Stimulated activated CD8-positive, alpha-beta memory T cell treated with anti-CD3 and anti-CD28 coated beads, Interleukin-4, amount 100 ng/mL, for 24 hours (primary cell): ENCODE data around the gene ABCC1.
"Not testable (repeated sequence)": the region's sequence is repeated elsewhere in the genome, so short reads cannot be mapped to it uniquely, and the experiment has no call there.

Source experiments
- DNase-seq: peaks from one replicate; pipeline ENCODE4 v3.0.0-alpha.2; 2020; ENCODE audit warnings: low read depth

The ABCC1 gene

DNA sequence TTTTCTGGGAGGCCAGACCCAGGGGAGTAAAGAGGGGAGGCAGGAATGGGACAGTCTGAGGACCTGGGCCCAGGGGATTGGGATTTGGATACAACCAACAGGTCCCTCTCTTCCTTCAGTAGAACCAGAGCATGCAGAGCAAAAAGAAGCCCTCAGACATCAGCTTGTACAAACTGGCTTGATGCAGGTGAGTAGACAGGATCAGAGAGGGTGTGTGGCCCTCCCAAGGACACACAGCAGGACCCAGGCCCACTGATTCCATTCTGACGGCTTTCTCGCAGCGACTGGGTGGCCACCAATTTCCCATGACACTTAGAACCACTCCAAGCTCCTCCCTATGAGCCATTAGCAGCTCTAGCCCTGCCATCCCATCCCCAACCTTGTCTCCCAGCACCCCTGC is 210.2 kb downstream of the ABCC1 start:
- no peak for DNase-seq

DNA sequence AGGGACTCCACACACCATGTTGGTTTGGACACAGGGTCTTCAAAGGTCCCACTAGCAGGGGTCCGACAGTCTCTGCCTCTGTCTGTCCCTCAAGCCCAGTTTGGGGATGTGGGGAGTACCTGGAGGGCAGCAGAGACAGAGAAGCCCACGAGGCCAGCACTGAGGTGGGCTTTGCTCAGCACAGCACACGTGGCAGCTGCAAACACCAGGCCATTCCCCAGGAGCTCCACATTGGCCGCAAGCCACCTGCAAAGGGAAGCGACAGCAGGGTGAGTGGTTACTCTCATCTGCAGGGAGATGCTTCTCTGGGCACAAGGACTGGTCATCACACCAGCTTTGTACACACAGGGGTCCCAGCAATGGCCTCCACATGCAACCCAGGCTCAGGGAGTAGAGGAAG is 211.9 kb downstream of the ABCC1 start:
- DNase-seq = no peak

- DNase-seq = not testable (repeated sequence)
Observed at GRCh38 chr16:16161840-16162239, 212.4 kb downstream of the ABCC1 start.

DNA sequence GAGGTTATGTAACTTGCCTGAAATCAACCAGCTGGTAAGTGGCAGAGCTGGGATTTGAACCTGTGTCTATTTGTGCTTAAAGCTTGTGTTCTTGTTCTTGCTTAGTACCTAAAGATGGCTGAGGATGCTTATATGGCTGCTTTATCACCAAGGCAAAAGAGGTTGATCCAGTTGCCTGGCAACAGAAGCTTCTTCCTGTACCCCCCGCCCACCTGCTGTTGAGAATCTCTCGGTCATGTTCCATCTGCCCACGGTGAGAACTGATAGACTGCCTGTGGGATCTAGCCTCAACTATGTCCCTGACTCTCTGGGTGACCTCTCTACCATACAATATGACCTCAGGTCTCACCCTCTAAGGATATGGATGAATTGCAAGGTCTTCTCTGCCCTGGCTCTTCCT is 213.2 kb downstream of the ABCC1 start:
- DNase-seq = no peak

DNA sequence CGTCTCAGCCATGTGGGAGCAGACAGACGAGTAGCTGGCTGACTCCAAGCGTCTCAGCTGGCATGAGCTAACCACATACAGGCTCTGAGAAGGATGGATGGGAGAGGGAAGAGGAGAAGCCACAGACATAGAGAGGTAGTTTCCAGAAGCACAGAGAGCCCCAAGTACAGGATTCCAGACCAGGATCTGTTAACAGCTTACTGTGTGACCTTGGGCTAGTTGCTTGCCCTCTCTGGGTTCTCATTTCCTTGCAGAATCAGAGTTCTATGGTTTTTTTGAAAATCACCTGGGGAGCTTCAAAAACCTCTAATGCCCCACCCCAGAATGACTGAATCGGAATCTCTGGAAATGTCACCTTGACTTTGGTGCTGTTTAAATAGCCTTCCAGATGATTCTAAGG is 213.7 kb downstream of the ABCC1 start:
- DNase-seq = no peak

GRCh38 chr16:16163571-16163970 is 214.2 kb downstream of the ABCC1 start:
- DNase-seq = no peak

- no peak for DNase-seq
Observed at GRCh38 chr16:16164243-16164642, 214.8 kb downstream of the ABCC1 start.

DNA sequence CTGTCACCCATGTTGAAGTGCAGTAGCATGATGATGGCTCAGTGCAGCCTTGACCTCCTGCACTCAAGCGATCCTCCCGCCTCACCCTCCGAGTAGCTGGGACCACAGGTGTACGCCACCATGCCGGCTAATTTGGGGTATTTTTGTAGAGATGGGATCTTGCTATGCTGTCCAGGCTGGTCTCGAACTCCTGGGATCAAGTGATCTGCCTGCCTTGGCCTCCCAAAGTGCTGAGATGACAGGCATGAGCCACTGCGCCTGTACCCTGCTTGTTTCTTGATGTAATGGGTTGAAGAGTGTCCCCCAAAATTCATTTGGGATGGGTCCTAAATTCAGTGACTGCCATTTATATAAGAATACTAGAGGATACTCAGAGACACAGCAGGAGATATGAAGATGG is 216.7 kb downstream of the ABCC1 start:
- DNase-seq = no peak

DNA sequence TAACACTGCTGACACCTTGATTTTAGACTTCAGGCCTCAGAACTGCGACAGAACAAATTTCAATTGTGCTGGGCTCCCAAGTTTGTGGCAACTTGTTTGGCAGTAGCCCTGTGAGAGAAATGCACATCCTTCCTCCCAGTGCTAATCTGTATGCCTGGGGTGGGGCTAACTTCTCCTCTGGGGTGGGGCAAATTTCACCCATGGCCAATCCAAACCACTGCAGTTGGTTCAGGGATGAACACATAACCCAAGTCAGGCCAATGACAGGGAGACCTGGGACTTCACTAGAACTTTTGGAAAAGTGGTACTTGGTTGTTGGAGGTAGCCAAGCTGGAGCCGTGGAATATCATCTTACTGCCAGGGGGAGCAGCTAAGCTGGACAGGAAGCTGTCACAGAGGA is 217.5 kb downstream of the ABCC1 start:
- no peak for DNase-seq

- no peak for DNase-seq
Observed at GRCh38 chr16:16167927-16168326, 218.5 kb downstream of the ABCC1 start.

DNA sequence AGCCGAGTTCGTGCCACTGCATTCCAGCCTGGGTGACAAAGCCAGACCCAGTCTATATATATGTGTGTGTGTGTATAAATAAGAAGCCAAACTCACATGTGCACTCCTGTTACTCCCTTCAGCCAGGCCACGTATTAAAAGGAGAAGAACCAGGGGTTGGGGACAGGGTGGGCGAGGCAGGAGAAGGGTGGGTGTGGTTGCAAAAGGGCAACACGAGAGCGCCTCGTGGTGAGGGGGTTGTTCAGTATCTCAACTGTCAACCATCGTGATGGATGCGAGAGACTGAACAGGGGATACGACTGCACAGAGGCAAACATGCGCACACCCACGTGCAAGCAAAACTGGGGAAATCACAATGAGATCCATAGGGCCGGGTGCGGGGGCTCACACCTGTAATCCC is 219.0 kb downstream of the ABCC1 start:
- no peak for DNase-seq

GRCh38 chr16:16169615-16170014 is 220.2 kb downstream of the ABCC1 start:
- DNase-seq = no peak

- no peak for DNase-seq
Observed at GRCh38 chr16:16171332-16171919, 222.0 kb downstream of the ABCC1 start.

GRCh38 chr16:16172991-16173390 is 223.6 kb downstream of the ABCC1 start:
- no peak for DNase-seq

GRCh38 chr16:16175296-16175695 is 225.9 kb downstream of the ABCC1 start:
- no peak for DNase-seq

- no peak for DNase-seq
Observed at GRCh38 chr16:16176328-16176727, 226.9 kb downstream of the ABCC1 start.

- no peak for DNase-seq
Observed at GRCh38 chr16:16178455-16179162, 229.2 kb downstream of the ABCC1 start.

DNA sequence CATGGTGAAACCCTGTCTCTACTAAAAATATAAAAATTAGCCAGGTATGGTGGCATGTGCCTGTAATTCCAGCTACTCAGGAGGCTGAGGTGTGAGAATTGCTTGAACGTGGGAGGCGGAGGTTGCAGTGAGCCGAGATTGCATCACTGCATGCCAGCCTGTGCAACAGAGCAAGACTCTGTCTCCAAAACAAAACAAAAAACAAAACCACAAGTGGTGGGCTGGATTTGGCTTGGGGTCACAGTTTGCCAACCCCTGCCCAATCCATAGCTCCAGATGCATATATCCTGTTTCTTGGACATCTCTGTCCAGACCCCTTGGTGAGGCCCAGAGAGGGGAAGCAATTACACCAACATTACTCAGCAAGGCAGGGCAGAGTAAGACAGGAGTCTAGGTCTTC is 232.3 kb downstream of the ABCC1 start:
- DNase-seq = not testable (repeated sequence)

GRCh38 chr16:16182918-16183317 is 233.5 kb downstream of the ABCC1 start:
- no peak for DNase-seq

GRCh38 chr16:16183562-16183961 is 234.1 kb downstream of the ABCC1 start:
- no peak for DNase-seq

GRCh38 chr16:16184594-16184993 is 235.2 kb downstream of the ABCC1 start:
- DNase-seq = no peak

DNA sequence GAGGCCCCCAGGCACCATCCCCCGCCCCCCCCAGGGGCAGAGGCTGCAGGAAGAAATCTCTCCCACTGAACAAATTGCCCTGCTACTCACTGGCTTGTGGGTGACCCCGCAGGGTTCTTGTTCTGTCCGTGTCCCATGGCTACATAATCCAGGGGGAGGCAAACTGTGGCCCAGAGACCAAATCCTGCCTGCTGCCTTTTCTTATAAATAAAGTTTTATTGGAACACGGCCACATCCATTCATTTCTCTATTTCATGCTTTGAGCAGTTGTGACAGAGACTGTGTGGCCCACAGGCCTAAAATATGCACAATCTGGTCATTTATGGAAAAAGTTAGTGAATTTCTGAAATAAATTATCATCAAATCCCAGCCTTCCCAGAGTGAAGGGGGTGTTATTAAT is 235.7 kb downstream of the ABCC1 start:
- DNase-seq = no peak

- no peak for DNase-seq
Observed at GRCh38 chr16:16186820-16187219, 237.4 kb downstream of the ABCC1 start.

DNA sequence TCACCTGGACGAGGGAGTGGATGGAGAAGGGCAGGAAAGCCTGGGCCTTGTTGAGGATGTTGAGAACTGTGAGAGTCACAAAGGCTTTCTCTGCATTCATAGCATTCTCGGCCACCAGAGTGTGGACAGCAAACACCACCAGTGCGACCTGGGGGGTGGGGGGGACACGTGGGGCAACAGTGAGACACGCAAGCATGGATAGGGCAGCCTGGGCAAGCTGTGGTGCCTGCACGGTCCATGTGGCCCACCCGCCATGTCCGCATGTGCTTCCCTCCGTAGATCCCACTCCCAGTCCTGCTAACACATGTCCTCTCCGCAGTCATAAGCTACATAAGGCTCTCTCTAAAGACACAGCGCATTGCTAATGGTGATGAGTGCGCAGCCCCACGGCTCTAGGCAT is 239.4 kb downstream of the ABCC1 start:
- no peak for DNase-seq
